ENCODE data around the gene MAP3K5.

The MAP3K5 gene

GRCh38 chr6:136792410-136793262, at the start of gene MAP3K5:
MAP3K5 (minus strand) TSS chr6:136792477; CDS start chr6:136792157, 320 bp downstream.
- TF ChIP-seq CTCF (conservative IDR thresholded peaks at IDR 0.05; ENCODE audit: low read depth), result peak; percentile 72
- H3K27ac ChIP-seq, result peak within 1 kb of the TSS; percentile 89
- POLR2A ChIA-PET (ENCODE audit: low non-redundant PET), result interaction anchor here (0.5 to 1.3 kb wide), 4 partner anchors 24 to 148 kb away, joined by 3 to 5 read pairs (median 3); no protein-coding TSS in a partner anchor
- CTCF ChIA-PET, result interaction anchor here (0.5 to 2.6 kb wide), 35 partner anchors 9 to 1639 kb away, joined by 3 to 117 read pairs (median 4); partner anchors contain the start of gene MAP7
- peak; percentile 65 for DNase-seq (ENCODE audit: low spot score)

- no peak for DNase-seq (ENCODE audit: low spot score)
- CTCF ChIA-PET, result no interaction called here
- H3K27ac ChIP-seq, result no peak overlapping the region
- POLR2A ChIA-PET (ENCODE audit: low non-redundant PET), result no interaction called here
- no peak for TF ChIP-seq CTCF (conservative IDR thresholded peaks at IDR 0.05; ENCODE audit: low read depth)
These were observed 48.2 kb upstream of the MAP3K5 start for GRCh38 chr6:136840276-136841001.

- ChIA-PET CTCF (no interaction called here), POLR2A (ENCODE audit: low non-redundant PET) (no interaction called here)
- no peak overlapping the region for H3K27ac ChIP-seq
- no peak for TF ChIP-seq CTCF (conservative IDR thresholded peaks at IDR 0.05; ENCODE audit: low read depth)
- no peak for DNase-seq (ENCODE audit: low spot score)
These were observed 39.7 kb upstream of the MAP3K5 start for GRCh38 chr6:136831873-136832562.

- POLR2A ChIA-PET (ENCODE audit: low non-redundant PET), result no interaction called here
- TF ChIP-seq CTCF (conservative IDR thresholded peaks at IDR 0.05; ENCODE audit: low read depth), result no peak
- CTCF ChIA-PET, result no interaction called here
- H3K27ac ChIP-seq, result no peak overlapping the region
- DNase-seq (ENCODE audit: low spot score), result no peak
These were observed 33.9 kb upstream of the MAP3K5 start for GRCh38 chr6:136826216-136826615.

GRCh38 chr6:136823128-136823660, 30.9 kb upstream of the MAP3K5 start:
- ChIA-PET POLR2A (ENCODE audit: low non-redundant PET) (no interaction called here), CTCF (interaction anchor here (0.6 to 0.8 kb wide), 4 partner anchors 90 to 533 kb away, joined by 3 to 4 read pairs (median 4); partner anchors contain the start of gene SLC35D3)
- peak overlapping the region; percentile 79 for H3K27ac ChIP-seq
- no peak for TF ChIP-seq CTCF (conservative IDR thresholded peaks at IDR 0.05; ENCODE audit: low read depth)
- DNase-seq (ENCODE audit: low spot score), result no peak
